Measurements from ENCODE around the gene PTPN14. TPM values are rescaled to one million over a fixed set of nuclear protein-coding genes. Genes with fewer than 3 reads are reported as not detected.

Gene PTPN14
- total RNA-seq, 4 donors from 2014 or later, result 4.5 to 9.7 (median 7.1) TPM

DNA sequence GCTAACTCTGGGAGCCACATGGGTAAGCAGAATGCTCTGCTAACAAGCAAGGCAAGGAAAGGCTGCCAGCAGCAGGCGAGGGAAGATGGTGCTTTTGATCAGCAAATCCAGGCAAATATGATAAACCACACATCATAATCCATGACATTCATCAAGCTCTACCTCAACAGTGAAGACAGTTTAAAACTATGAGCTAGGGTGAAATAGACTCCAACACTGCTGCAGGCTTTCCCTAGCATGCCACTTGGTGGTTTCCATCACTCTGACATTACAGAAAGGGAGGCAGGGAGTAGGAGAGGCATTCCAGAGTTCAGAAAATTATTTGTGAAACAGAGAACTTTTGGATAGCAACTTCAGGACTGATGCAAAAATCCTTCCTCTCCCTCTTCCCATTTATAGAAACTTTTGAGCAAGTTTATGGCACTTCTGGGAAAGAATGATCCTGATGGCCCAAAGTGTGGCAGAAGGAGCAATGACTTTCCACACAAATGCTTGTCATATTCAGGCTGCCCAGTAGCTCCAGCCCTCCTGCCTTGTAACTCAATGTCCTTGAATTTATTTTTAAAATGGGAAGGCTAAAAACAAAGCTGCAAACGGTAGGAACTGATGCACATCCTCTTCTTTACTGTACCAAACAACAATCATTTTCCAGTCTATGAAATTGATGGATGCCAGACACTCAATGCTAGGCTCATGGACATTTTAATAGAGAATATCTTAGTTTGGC lies 199.7 kb downstream of the PTPN14 start:
- no peaks in the 10 kb centered on the region for H3K9me3 ChIP-seq
- H3K4me3 ChIP-seq, result no peak overlapping the region
- no peaks in the 10 kb centered on the region for H3K27me3 ChIP-seq
- intact Hi-C loops (cut with DNase I; ENCODE audit: low total_unique reads) (no loop called here), in situ Hi-C loops (cut with MboI; ENCODE audit: low pct_ligation_motif_present in 1 of 4, low pct_unique_long_range_greater_than_20kb in 1 of 4, low sequenced_read_pairs in 3 of 4) (no loop called here)
- WGBS, 2 donors (ENCODE audit: low coverage in 1 of 2), result 22 to 48% methylated on average over 1 to 2 of the region's 2 CpGs
- H3K27ac ChIP-seq, result no peak overlapping the region
- no peaks in the 10 kb centered on the region for H3K4me1 ChIP-seq
- no peaks in the 10 kb centered on the region for H3K36me3 ChIP-seq
- DNase-seq, result no peak
- TF ChIP-seq POLR2A (IDR thresholded peaks at IDR 0.05), result no peak
- no peak for TF ChIP-seq POLR2AphosphoS5 (IDR thresholded peaks at IDR 0.05)
- TF ChIP-seq EP300 (IDR thresholded peaks at IDR 0.05; ENCODE audit: low read depth), result no peak
- TF ChIP-seq, protein P1, sequence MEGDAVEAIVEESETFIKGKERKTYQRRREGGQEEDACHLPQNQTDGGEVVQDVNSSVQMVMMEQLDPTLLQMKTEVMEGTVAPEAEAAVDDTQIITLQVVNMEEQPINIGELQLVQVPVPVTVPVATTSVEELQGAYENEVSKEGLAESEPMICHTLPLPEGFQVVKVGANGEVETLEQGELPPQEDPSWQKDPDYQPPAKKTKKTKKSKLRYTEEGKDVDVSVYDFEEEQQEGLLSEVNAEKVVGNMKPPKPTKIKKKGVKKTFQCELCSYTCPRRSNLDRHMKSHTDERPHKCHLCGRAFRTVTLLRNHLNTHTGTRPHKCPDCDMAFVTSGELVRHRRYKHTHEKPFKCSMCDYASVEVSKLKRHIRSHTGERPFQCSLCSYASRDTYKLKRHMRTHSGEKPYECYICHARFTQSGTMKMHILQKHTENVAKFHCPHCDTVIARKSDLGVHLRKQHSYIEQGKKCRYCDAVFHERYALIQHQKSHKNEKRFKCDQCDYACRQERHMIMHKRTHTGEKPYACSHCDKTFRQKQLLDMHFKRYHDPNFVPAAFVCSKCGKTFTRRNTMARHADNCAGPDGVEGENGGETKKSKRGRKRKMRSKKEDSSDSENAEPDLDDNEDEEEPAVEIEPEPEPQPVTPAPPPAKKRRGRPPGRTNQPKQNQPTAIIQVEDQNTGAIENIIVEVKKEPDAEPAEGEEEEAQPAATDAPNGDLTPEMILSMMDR (IDR thresholded peaks at IDR 0.05), result no peak

DNA sequence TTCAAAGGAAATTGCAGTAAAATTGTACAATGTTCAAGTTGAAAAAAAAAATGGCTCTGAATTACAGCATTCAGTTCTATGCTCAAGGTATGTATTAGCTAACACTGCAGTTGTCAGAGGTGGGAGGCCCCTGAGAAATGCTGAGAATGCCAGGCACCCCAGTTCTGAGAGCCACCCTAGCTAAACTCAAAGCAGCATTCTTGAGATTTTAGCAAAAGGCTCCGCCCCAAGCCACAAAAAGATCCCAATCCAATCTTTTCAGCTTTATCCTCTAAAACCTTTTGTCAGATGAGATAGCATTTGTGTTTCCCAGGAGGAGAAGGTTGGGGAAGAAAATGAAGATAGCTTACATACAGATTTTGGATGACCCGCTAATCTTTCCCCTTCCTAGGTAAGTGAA lies 201.6 kb downstream of the PTPN14 start:
- in situ Hi-C loops (cut with MboI; ENCODE audit: low pct_ligation_motif_present in 1 of 4, low pct_unique_long_range_greater_than_20kb in 1 of 4, low sequenced_read_pairs in 3 of 4) (loop anchor here in 1 of 4 donors (25.0 kb wide), 1 partner anchor 238 kb away; no protein-coding TSS in a partner anchor), intact Hi-C loops (cut with DNase I; ENCODE audit: low total_unique reads) (no loop called here)
- DNase-seq, result no peak
- Histone ChIP-seq H3K27me3 (no peaks in the 10 kb centered on the region), H3K27ac (no peak overlapping the region), H3K4me1 (no peaks in the 10 kb centered on the region), H3K9me3 (no peaks in the 10 kb centered on the region), H3K36me3 (no peaks in the 10 kb centered on the region), H3K4me3 (no peak overlapping the region)
- TF ChIP-seq EP300 (IDR thresholded peaks at IDR 0.05; ENCODE audit: low read depth), result no peak
- WGBS, 2 donors (ENCODE audit: low coverage in 1 of 2), result 93 to 100% methylated on average over 1 to 2 of the region's 2 CpGs

DNA sequence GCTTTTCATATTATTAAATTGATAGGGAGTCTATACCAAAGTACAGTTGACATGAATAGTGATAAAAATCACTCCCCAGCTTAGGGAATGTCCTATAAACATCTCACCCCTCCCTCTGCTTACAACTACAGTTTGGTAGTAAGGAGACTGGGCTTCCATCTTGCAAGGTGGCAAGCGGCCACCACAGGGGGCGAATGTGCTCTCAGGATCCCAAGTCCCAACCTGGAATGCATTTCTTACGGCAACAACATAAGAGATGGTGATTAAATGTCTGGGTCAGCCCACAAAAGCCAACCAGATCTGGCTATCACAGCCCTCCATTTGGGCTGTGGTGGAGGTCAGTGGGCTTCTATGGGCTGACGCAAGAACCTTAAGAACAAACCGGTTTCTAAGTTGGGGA lies 202.4 kb downstream of the PTPN14 start:
- in situ Hi-C loops (cut with MboI; ENCODE audit: low pct_ligation_motif_present in 1 of 4, low pct_unique_long_range_greater_than_20kb in 1 of 4, low sequenced_read_pairs in 3 of 4), result loop anchor here in 1 of 4 donors (25.0 kb wide), 1 partner anchor 238 kb away; no protein-coding TSS in a partner anchor
- 94 to 100% methylated on average over 2 to 5 of the region's 5 CpGs for WGBS, 2 donors (ENCODE audit: low coverage in 1 of 2)

DNA sequence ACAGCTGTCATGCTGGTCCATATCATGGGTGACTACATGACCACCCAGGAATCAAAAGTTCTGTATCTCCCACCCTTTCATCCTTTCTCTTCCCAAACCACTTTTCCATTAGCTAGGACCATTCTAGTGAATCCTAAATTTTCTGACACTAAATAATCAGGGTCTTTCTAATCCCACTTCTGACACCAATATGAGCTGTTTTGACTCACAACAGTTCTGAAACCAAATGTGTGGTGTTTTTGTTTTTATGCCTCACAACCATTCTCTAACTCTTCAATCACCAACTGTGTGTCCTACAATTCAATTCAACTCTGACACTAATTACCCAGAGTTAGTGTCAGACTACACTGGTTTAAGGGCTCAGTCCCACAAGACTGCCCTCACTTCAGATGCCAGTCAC lies 206.5 kb downstream of the PTPN14 start:
- Histone ChIP-seq H3K27me3 (no peaks in the 10 kb centered on the region), H3K27ac (no peak overlapping the region), H3K36me3 (no peaks in the 10 kb centered on the region), H3K4me1 (no peaks in the 10 kb centered on the region), H3K9me3 (no peaks in the 10 kb centered on the region), H3K4me3 (no peak overlapping the region)
- intact Hi-C loops (cut with DNase I; ENCODE audit: low total_unique reads) (no loop called here), in situ Hi-C loops (cut with MboI; ENCODE audit: low pct_ligation_motif_present in 1 of 4, low pct_unique_long_range_greater_than_20kb in 1 of 4, low sequenced_read_pairs in 3 of 4) (loop anchor here in 1 of 4 donors (25.0 kb wide), 1 partner anchor 242 kb away; no protein-coding TSS in a partner anchor)
- DNase-seq, result no peak
- no peak for TF ChIP-seq POLR2A (IDR thresholded peaks at IDR 0.05)

More for the DNA sequence above, 202.4 kb downstream of the PTPN14 start:
- TF ChIP-seq EP300 (IDR thresholded peaks at IDR 0.05; ENCODE audit: low read depth), result no peak
- no peaks in the 10 kb centered on the region for H3K36me3 ChIP-seq
- H3K9me3 ChIP-seq, result no peaks in the 10 kb centered on the region
- DNase-seq, result no peak
- H3K4me3 ChIP-seq, result no peak overlapping the region
- intact Hi-C loops (cut with DNase I; ENCODE audit: low total_unique reads), result no loop called here
- no peak overlapping the region for H3K27ac ChIP-seq
- H3K27me3 ChIP-seq, result no peaks in the 10 kb centered on the region
- no peaks in the 10 kb centered on the region for H3K4me1 ChIP-seq

DNA sequence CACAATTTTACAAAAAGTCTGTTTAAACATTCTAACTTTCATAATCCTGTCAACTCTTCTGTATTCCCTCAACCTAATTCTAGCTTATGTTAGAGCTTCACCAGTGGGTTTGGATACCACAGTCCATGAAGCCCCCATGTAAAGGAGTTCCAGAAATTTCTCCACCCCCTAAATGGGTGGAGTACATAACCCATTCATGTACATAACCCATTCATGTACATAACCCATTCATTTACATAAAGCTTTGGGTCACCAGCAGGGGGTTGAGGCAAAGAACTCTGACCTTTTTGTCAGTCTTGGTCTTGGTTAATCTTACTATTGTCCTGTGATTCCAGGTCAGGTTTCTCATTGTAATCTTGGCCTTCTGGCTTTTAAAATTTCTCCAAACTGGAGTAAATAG lies 208.9 kb downstream of the PTPN14 start:
- in situ Hi-C loops (cut with MboI; ENCODE audit: low pct_ligation_motif_present in 1 of 4, low pct_unique_long_range_greater_than_20kb in 1 of 4, low sequenced_read_pairs in 3 of 4) (loop anchor here in 1 of 4 donors (25.0 kb wide), 1 partner anchor 245 kb away; no protein-coding TSS in a partner anchor), intact Hi-C loops (cut with DNase I; ENCODE audit: low total_unique reads) (no loop called here)
- no peak for DNase-seq
- no peak overlapping the region for H3K4me3 ChIP-seq
- no peaks in the 10 kb centered on the region for H3K36me3 ChIP-seq
- no peak overlapping the region for H3K27ac ChIP-seq
- no peaks in the 10 kb centered on the region for H3K9me3 ChIP-seq
- no peaks in the 10 kb centered on the region for H3K4me1 ChIP-seq
- no peaks in the 10 kb centered on the region for H3K27me3 ChIP-seq
- TF ChIP-seq POLR2AphosphoS5 (IDR thresholded peaks at IDR 0.05), result no peak
- no peak for TF ChIP-seq EP300 (IDR thresholded peaks at IDR 0.05; ENCODE audit: low read depth)
- no peak for TF ChIP-seq POLR2A (IDR thresholded peaks at IDR 0.05)
- TF ChIP-seq, protein P1 (IDR thresholded peaks at IDR 0.05), result no peak

Data from transverse colon (tissue), 4 donors.